Stromal cell of bone marrow (primary cell): ENCODE results near the gene C1orf21.
A peak's percentile ranks its signal among the peaks of the same experiment; 100 is the strongest.

Source experiments
- DNase-seq: peaks from one replicate; pipeline ENCODE4 v3.0.0-alpha.2; 2012; ENCODE audit warnings: low read depth

C1orf21 gene

GRCh38 chr1:184416481-184416880 lies 29.7 kb downstream of the C1orf21 start:
- no peak for DNase-seq

DNA sequence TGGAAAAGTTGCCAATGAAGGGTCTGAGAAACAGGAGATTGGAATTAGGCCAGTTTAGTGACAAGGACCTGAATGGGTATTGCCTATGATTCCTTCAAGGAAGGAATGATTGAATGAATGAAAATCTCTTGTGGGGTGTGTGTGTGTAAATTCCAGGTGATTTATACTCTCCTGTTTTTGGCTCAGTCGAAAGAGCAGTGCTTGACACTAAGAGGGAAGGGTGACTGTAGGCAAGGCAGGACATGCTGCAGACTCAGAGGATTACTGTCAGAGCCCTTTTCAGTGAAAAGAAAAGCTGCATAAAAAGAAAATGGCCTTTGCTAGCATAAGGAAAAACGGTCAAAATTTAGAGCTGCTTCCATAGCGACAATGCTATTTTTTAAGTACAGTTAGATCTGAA lies 30.1 kb downstream of the C1orf21 start:
- no peak for DNase-seq

DNA sequence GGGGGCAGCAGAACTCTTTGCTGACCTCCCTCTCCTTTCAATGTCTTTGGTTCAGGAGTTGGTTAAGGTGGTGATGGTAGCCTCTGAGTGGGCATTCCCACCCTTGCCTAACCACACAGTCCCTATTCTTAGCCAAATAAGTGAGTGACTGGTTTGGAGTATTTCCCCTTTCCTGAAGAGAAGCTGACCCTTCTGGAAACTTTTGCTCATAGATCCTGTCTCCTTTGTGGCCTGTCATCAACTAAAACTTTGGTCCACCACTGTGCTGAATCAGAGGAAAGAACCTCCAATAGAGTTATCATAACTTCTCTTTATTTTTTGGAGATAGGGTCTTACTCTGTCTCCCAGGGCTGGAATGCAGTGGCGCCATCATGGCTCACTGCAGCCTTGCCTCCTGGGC lies 31.1 kb downstream of the C1orf21 start:
- peak; percentile 28 for DNase-seq

DNA sequence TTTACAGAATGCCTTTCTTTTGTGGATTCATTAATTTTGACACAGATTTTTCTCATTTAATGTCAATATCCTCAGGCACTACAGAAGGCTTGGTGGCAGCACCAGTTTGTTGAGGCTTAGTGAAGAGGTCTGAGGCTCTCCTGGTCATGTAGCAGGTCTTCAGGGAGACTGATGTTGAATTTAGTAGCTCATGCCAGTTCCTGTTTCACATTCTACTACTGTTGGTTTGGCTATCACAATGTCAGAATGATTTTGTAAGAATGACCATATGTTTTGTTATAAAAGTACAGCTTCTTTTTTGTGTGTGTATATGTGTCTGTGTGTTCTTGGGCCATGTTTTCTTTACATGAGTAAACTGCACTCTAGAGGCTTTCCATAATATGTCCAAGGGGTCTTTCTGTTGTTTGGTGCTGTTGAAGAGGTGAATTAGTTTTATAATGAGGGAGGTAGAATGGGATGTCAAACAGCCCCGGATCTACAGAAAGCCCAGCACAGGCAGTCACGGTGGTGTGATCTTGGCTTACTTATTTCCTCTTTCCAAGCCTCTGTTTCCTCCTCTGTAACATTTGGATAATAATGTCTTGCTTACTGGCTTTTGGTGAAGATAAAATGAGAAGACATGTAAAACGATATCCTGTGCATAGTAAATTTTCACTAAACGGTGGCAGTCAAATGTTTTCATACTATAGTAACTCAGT lies 32.0 kb downstream of the C1orf21 start:
- no peak for DNase-seq

DNA sequence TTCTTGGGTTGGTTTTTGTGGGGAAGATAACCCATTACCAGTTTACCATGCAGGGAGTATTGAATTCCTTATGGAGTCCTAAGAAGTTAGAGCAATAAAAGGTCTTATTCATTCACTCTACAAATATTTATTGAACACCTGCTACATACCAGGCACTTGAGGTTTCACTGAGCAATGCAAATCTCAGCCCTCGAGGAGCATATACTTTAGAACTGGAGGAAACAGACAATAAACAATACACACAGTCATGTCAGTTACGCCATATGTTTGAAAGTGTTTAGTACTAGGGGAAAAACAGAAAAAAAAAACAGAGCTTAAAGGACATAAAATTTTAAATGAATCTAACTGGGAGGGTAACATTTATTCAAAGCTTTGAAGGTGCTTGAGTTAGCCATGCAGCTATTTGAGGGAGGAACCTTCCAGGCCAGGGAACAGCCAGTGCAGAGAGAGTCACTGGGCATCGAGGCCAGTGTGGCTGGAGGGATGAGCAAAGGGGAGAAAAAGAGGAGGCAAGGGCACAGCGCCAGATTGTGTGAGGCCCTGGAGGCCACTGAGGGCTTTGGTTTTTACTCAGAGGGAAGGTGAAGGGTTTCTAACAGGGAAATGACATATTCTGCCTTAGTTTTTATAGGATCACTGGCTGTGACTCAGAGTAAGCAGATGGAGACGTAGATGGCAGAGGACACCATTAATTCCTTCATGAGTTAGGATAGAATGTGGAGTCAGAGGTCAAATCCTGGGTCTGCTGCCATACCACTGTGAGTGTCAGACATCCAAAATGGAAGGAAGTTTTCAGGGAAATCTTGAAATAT lies 32.7 kb downstream of the C1orf21 start:
- peak; percentile 37 for DNase-seq

- no peak for DNase-seq
Observed at GRCh38 chr1:184422490-184423233, 35.8 kb downstream of the C1orf21 start.

DNA sequence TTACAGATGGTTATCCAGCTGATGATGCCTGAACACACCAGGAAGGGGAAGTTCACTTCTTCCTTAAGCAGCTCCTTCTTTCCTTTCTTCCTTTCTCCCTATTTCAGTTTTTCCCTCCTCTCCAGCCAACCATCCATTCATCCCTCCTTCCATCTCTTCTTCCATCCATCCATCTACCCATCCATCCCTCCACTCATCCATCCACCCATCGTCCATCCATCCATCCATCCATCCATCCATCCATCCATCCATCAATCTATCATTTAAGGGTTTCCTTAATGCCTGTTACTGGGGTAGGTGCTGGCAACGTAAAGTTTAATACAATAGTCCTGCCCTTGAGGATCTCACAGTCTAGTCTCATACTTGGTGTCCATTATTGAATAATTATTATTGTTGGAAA lies 36.8 kb downstream of the C1orf21 start:
- no peak for DNase-seq

- no peak for DNase-seq
Observed at GRCh38 chr1:184424157-184424556, 37.3 kb downstream of the C1orf21 start.

DNA sequence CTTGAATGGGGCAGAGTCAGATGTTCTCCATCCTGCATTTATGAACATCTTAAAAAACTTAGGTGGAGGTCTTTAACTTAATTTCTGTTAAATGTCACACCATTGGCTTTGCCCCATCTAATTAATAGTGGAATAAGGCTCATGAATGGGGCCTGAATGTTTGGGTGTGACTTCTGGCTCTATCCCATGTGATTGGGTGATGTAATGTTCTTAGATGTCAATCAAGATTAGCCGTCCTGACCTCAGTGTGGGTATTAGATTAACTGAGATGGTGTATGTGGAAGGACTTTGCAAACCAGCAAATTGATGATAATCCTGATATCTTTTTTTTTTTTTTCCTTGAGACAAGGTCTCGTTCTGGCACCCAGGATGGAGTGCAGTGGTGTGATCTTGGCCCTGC lies 38.1 kb downstream of the C1orf21 start:
- DNase-seq, result no peak

DNA sequence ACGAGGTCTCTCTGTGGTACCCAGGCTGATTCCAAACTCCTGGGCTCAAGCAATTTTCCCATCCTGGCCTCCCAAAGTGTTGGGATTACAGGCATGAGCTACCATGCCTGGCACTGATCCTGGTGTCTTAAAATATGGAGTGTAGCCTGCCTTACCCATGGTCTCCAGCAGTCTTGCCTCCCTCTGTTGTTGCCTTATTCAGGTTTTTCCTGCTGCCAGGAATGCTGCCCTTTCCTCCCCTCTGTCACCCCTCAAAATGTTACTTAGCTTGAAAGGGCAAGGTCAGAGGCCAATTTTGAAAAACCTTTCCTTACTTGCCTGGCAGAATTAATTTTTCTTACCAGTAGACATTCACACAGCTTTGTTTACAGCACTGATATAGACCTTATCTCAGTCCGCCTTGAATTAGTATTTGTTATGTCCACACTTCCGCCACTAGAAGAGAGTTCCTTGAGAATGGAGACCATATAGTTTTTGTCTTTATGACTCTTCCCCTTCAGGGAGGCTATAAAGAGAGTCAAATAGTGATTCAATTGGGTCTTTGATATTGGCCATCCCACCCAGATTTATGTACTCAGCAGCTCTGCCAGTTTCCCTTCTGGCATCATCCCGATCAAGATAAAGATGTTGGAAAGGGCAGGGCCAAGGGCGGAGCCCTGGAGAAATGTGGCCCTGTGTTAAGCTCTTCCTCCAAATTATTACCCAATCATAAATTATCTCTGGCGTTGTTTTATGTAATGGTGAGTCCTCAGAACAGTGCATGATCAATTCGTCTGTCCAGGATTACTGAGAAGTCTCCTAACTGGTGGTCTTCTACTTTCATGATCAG lies 38.8 kb downstream of the C1orf21 start:
- no peak for DNase-seq

GRCh38 chr1:184426278-184426674 lies 39.4 kb downstream of the C1orf21 start:
- DNase-seq, result no peak

GRCh38 chr1:184427722-184428121 lies 40.9 kb downstream of the C1orf21 start:
- no peak for DNase-seq

DNA sequence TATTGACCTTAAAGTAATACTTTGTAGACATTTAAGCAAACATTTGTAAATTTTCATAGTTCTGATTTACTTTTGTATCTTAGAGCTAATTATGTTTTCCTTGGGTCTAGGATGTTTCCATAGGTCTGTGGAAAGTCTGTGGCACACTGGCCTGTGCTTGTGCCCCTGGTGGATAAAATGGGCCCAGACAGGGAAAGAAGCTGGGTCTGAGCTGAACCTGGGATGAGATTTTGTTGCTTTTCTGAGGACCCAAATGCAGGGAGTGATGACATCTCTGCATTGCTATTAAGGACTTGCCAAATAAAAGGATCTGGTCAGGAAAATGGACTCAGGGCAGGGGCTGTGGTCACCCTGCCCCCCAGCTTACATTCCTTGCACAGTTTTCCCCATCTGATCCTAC lies 41.8 kb downstream of the C1orf21 start:
- DNase-seq, result no peak

GRCh38 chr1:184429335-184429734 lies 42.5 kb downstream of the C1orf21 start:
- no peak for DNase-seq

- no peak for DNase-seq
Observed at GRCh38 chr1:184433956-184434502, 47.2 kb downstream of the C1orf21 start.

- DNase-seq, result no peak
Observed at GRCh38 chr1:184437291-184437690, 50.5 kb downstream of the C1orf21 start.

DNA sequence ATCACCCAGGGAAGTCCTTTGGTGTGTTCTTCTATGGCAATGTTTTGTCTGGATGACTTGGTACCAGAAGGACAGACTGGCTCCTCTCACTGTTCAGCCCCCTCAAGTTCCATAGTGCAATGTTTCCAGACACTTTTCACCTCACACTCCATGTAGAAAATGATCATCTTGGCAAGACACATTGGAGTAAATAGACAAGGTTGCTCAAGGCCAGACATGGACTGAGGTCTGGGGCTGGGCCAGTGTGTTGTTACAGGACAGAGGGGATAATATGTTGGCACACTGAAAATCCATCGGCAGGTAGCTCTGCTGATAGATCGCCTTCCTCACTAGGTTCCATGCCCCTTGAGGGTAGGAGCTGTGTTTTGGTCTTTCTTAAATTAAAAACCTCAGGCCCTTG lies 51.5 kb downstream of the C1orf21 start:
- no peak for DNase-seq

GRCh38 chr1:184442260-184442659 lies 55.4 kb downstream of the C1orf21 start:
- no peak for DNase-seq

GRCh38 chr1:184443201-184443600 lies 56.4 kb downstream of the C1orf21 start:
- DNase-seq, result no peak

- DNase-seq, result no peak
Observed at GRCh38 chr1:184443624-184444023, 56.8 kb downstream of the C1orf21 start.

DNA sequence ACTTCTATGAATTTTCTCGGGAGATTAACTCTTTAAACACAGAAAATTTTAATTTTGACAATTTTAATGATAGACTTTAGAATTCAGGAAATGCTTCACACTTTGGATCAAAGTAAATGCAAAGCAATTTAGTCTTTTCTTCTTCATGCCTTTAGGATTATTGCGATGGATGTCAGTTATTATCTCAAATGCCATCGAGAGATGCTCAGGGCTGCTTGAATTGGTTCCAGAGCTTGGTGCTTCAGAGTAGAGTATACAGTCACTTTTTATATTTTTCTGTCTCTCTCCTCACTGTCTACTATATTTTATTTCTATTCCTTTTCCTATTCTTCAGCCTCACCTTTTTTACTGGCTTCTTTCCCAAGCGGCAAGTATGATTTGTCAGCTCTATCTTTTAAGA lies 59.2 kb downstream of the C1orf21 start:
- DNase-seq, result no peak
